A549 (cell line): ENCODE results near the gene ZNF883.

ENCODE experiments used
- CEBPB ChIP-seq, 2 experiments: fragments of >200 bp in 1 of 2; sonication (Bioruptor Twin) in 1 of 2; formaldehyde crosslinking in 1 of 2; IDR thresholded peaks; 2 replicates each; pipeline ENCODE4 v1.6.1; 2012 to 2016
- CTCF ChIP-seq: fragments of >200 bp; sonication (Bioruptor Twin); formaldehyde crosslinking; IDR thresholded peaks from 3 replicates; pipeline ENCODE4 v1.5.1; 2016
- NR3C1 ChIP-seq: fragments of >200 bp; sonication (Bioruptor Twin); formaldehyde crosslinking; IDR thresholded peaks from 3 replicates; pipeline ENCODE4 v1.6.1; 2017
- TF ChIP-seq, protein P1 (sequence below): fragments of 200-600 bp; sonication (generic); IDR thresholded peaks from 2 replicates; pipeline ENCODE4 v1.6.1; 2016; ENCODE audit warnings: antibody characterized with exemption, mild to moderate bottlenecking, moderate library complexity
- TF ChIP-seq, protein P2 (sequence below): fragments of >200 bp; sonication (Bioruptor Twin); formaldehyde crosslinking; IDR thresholded peaks from 3 replicates; pipeline ENCODE4 v1.6.1; 2016
- TF ChIP-seq, protein P3 (sequence below): fragments of 250-450 bp; sonication (Bioruptor Pico); IDR thresholded peaks from 2 replicates; pipeline ENCODE4 v1.5.0; 2021; ENCODE audit warnings: mild to moderate bottlenecking, moderate library complexity, borderline replicate concordance

- TF ChIP-seq CTCF (no peak), NR3C1 (no peak), CEBPB (IDR thresholded peaks at IDR 0.05) (no peak)
- TF ChIP-seq, protein P1, sequence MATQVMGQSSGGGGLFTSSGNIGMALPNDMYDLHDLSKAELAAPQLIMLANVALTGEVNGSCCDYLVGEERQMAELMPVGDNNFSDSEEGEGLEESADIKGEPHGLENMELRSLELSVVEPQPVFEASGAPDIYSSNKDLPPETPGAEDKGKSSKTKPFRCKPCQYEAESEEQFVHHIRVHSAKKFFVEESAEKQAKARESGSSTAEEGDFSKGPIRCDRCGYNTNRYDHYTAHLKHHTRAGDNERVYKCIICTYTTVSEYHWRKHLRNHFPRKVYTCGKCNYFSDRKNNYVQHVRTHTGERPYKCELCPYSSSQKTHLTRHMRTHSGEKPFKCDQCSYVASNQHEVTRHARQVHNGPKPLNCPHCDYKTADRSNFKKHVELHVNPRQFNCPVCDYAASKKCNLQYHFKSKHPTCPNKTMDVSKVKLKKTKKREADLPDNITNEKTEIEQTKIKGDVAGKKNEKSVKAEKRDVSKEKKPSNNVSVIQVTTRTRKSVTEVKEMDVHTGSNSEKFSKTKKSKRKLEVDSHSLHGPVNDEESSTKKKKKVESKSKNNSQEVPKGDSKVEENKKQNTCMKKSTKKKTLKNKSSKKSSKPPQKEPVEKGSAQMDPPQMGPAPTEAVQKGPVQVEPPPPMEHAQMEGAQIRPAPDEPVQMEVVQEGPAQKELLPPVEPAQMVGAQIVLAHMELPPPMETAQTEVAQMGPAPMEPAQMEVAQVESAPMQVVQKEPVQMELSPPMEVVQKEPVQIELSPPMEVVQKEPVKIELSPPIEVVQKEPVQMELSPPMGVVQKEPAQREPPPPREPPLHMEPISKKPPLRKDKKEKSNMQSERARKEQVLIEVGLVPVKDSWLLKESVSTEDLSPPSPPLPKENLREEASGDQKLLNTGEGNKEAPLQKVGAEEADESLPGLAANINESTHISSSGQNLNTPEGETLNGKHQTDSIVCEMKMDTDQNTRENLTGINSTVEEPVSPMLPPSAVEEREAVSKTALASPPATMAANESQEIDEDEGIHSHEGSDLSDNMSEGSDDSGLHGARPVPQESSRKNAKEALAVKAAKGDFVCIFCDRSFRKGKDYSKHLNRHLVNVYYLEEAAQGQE, result no peak
- TF ChIP-seq, protein P2, sequence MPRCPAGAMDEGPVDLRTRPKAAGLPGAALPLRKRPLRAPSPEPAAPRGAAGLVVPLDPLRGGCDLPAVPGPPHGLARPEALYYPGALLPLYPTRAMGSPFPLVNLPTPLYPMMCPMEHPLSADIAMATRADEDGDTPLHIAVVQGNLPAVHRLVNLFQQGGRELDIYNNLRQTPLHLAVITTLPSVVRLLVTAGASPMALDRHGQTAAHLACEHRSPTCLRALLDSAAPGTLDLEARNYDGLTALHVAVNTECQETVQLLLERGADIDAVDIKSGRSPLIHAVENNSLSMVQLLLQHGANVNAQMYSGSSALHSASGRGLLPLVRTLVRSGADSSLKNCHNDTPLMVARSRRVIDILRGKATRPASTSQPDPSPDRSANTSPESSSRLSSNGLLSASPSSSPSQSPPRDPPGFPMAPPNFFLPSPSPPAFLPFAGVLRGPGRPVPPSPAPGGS, result no peak
- TF ChIP-seq, protein P3, sequence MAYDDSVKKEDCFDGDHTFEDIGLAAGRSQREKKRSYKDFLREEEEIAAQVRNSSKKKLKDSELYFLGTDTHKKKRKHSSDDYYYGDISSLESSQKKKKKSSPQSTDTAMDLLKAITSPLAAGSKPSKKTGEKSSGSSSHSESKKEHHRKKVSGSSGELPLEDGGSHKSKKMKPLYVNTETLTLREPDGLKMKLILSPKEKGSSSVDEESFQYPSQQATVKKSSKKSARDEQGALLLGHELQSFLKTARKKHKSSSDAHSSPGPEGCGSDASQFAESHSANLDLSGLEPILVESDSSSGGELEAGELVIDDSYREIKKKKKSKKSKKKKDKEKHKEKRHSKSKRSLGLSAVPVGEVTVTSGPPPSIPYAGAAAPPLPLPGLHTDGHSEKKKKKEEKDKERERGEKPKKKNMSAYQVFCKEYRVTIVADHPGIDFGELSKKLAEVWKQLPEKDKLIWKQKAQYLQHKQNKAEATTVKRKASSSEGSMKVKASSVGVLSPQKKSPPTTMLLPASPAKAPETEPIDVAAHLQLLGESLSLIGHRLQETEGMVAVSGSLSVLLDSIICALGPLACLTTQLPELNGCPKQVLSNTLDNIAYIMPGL, result no peak
Observed at GRCh38 chr9:112955550-112955949, 56.4 kb downstream of the ZNF883 start.
